Progenitor cell of endocrine pancreas (in vitro differentiated cells): Measurements from ENCODE around the gene CLDN24. TPM values are rescaled to one million over a fixed set of nuclear protein-coding genes. Genes with fewer than 3 reads are reported as not detected.

Source experiments
- DNase-seq: peaks from one replicate; pipeline ENCODE4 v3.0.0; 2021; ENCODE audit warnings: low spot score; ENCODE audit not compliant: unreplicated experiment
- H3K27ac Mint-ChIP-seq: 2 replicates; pipeline ENCODE4 v1.8.0; 2021; ENCODE audit warnings: mild to moderate bottlenecking, moderate library complexity, mixed read lengths
- H3K27me3 Mint-ChIP-seq: 2 replicates; pipeline ENCODE4 v1.8.0; 2021; ENCODE audit warnings: mixed read lengths
- H3K36me3 Mint-ChIP-seq: 2 replicates; pipeline ENCODE4 v1.8.0; 2022; ENCODE audit warnings: mixed read lengths; ENCODE audit not compliant: insufficient read depth
- H3K4me1 Mint-ChIP-seq: 2 replicates; pipeline ENCODE4 v1.8.0; 2021; ENCODE audit warnings: low read depth, mixed read lengths
- H3K4me3 Mint-ChIP-seq: 2 replicates; pipeline ENCODE4 v1.8.0; 2021; ENCODE audit warnings: low read depth, mild to moderate bottlenecking, moderate library complexity, mixed read lengths
- H3K9me3 Mint-ChIP-seq: 2 replicates; pipeline ENCODE4 v1.8.0; 2021; ENCODE audit warnings: low read depth, mixed read lengths
- CTCF ChIP-seq: fragments of 200-600 bp; sonication (generic); IDR thresholded peaks from one replicate; pipeline ENCODE4 v1.5.0; 2021; ENCODE audit warnings: antibody characterized with exemption, mild to moderate bottlenecking; ENCODE audit not compliant: unreplicated experiment
- total RNA-seq: library from RNA; stranded (reverse); gene quantifications from 2 replicates; pipeline ENCODE4 v1.2.1, GENCODE V29; 2021

The CLDN24 gene
- total RNA-seq, 1 donor from 2014 or later: not detected

DNA sequence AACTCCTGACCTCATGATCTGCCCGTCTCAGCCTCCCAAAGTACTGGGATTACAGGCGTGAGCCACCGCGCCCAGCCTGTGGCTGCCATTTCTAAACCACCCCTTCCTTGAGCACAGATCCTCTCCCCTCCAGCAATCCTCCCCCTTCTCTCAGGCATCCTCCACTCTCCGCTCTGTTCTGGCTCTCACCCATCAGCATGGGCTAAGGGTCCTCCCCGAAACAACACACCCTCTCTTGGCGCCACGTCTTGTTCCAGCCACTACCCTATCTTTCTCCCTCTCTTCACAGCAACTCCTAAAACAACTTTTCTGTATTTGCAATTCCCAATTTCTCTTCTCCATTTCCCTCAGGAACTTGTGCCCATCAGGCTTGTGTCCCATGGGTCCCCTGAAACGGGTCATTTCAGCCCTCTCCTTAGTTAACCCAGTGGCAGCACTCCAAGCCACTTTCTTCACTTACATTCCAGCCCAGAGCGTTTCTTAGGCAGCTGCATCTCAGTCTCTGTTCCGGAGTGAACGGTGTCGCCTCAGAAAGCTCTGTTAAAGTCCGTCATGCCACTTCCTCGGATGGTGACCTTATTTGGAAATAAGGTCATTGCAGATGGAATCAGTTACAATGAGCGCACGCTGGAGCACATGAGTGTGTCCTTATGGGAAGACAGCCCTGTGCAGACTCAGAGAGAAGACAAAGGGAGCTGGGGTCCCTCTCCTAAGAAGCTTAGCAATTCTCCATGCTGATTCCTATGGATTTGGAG is 28.3 kb upstream of the CLDN24 start:
- Mint-ChIP-seq H3K4me3 (no peak overlapping the region), H3K4me1 (peaks cover 12% of the 10 kb centered on the region), H3K27ac (no peak overlapping the region), H3K27me3 (peaks cover 12% of the 10 kb centered on the region), H3K9me3 (peaks cover 4% of the 10 kb centered on the region), H3K36me3 (no peaks in the 10 kb centered on the region)
- no peak for TF ChIP-seq CTCF
- DNase-seq: no peak

- peaks cover 4% of the 10 kb centered on the region for H3K9me3 Mint-ChIP-seq
- H3K27me3 Mint-ChIP-seq: peaks cover 12% of the 10 kb centered on the region
- no peak for TF ChIP-seq CTCF
- DNase-seq: no peak
- no peak overlapping the region for H3K27ac Mint-ChIP-seq
- H3K4me1 Mint-ChIP-seq: peaks cover 5% of the 10 kb centered on the region
- no peak overlapping the region for H3K4me3 Mint-ChIP-seq
- no peaks in the 10 kb centered on the region for H3K36me3 Mint-ChIP-seq
Measured at GRCh38 chr4:183349673-183350072, 27.4 kb upstream of the CLDN24 start.

DNA sequence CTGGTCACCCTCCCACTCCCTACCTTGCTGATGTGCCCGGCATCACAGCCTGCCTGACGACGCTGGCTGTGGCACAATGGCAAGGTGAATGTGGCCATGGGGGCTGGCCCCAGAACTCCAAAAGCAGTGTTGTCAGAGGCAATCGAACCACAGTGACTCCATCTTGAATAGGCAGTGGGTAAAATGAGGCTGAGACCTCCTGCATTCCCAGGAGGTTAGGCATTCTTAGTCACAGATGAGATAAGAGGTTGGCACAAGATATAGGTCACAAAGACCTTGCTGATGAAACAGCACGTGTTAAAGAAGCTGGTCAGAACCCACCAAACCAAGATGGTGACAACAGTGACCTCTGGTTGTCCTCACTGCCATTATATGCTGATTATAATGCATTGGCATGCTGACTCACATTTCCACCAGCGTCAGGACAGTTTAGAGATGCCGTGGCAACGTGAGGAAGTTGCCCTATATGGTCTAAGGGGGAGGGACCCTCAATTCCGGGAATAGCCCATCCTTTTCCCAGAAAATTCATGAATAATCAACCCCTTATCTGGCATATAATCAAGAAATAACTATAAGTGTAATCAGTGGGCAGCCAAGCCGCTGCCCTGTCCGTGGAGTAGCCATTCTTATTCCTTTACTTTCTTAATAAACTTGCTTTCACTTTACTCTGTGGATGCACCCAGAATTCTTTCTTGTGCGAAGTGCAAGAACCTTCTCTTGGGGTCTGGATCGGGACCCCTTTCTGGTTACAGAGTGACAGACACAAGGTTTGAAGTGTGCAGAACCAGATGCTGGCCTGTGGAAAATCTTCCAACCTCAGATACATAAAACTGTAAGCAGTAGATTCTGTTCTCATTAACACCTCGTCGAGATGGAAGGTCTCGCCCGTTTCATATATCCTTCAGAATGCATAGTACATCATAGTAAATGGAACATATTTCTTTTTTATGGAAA is 26.8 kb upstream of the CLDN24 start:
- Mint-ChIP-seq H3K4me1 (peaks cover 2% of the 10 kb centered on the region), H3K27me3 (peaks cover 12% of the 10 kb centered on the region), H3K27ac (no peak overlapping the region), H3K9me3 (peaks cover 4% of the 10 kb centered on the region), H3K4me3 (no peak overlapping the region), H3K36me3 (no peaks in the 10 kb centered on the region)
- DNase-seq: no peak
- no peak for TF ChIP-seq CTCF

DNA sequence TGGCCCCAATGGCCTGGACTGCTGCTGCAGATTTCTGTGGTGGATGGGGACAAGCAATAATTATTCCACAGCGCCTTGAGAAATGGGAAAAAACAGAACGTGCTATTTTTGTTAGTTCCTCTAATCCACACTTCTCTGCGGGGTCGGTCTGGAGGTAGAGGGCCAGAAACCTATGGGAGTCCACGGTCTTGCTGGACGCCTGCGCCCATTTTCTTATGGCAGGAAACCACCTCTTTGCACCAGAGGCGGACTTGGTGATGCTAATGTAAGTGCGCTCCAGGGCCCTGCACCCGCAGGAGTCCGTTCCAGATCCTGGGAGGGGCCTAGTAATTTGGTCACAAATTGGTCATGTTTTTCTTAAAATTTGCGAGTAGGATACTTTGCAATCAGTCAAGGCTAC is 25.9 kb upstream of the CLDN24 start:
- no peak for TF ChIP-seq CTCF
- no peak for DNase-seq
- H3K27ac Mint-ChIP-seq: no peak overlapping the region
- no peak overlapping the region for H3K4me3 Mint-ChIP-seq
- no peaks in the 10 kb centered on the region for H3K4me1 Mint-ChIP-seq
- H3K27me3 Mint-ChIP-seq: peaks cover 12% of the 10 kb centered on the region
- H3K9me3 Mint-ChIP-seq: peaks cover 4% of the 10 kb centered on the region
- no peaks in the 10 kb centered on the region for H3K36me3 Mint-ChIP-seq

GRCh38 chr4:183347566-183347965 is 25.3 kb upstream of the CLDN24 start:
- DNase-seq: no peak
- no peak overlapping the region for H3K27ac Mint-ChIP-seq
- no peak for TF ChIP-seq CTCF
- no peak overlapping the region for H3K4me3 Mint-ChIP-seq
- peaks cover 4% of the 10 kb centered on the region for H3K9me3 Mint-ChIP-seq
- H3K4me1 Mint-ChIP-seq: no peaks in the 10 kb centered on the region
- peaks cover 12% of the 10 kb centered on the region for H3K27me3 Mint-ChIP-seq
- H3K36me3 Mint-ChIP-seq: no peaks in the 10 kb centered on the region
